Measurements from ENCODE around the gene DCDC2C.

- TF ChIP-seq RFX5 (IDR thresholded peaks at IDR 0.05; ENCODE audit: low read depth, low read length) (no peak), CTCF (IDR thresholded peaks at IDR 0.05 in 2 of 3, conservative IDR thresholded peaks at IDR 0.05 in 1 of 3; ENCODE audit: insufficient read depth in 2 of 3, low read depth in 1 of 3, low read length in 3 of 3) (no peak), NFYB (IDR thresholded peaks at IDR 0.05; ENCODE audit: extremely low read depth, insufficient read length) (no peak), SPI1 (IDR thresholded peaks at IDR 0.05; ENCODE audit: borderline replicate concordance, low read depth, low read length) (no peak), EHMT2 (IDR thresholded peaks at IDR 0.05) (no peak), E2F1 (CRISPR knock-in tag; IDR thresholded peaks at IDR 0.05) (no peak), YY1 (IDR thresholded peaks at IDR 0.05; ENCODE audit: borderline replicate concordance in 1 of 3, control insufficient read depth in 1 of 3, extremely low read depth in 1 of 3, insufficient read depth in 3 of 3, insufficient read length in 1 of 3, insufficient replicate concordance in 2 of 3, low read depth in 1 of 3, low read length in 2 of 3) (no peak), SP1 (CRISPR knock-in tag; IDR thresholded peaks at IDR 0.05) (no peak), ZNF23 (CRISPR knock-in tag; IDR thresholded peaks at IDR 0.05) (no peak), ZNF263 (CRISPR knock-in tag; IDR thresholded peaks at IDR 0.05; ENCODE audit: borderline replicate concordance) (no peak), SIN3B (IDR thresholded peaks at IDR 0.05; ENCODE audit: low read depth) (no peak)
- TF ChIP-seq, protein P1, sequence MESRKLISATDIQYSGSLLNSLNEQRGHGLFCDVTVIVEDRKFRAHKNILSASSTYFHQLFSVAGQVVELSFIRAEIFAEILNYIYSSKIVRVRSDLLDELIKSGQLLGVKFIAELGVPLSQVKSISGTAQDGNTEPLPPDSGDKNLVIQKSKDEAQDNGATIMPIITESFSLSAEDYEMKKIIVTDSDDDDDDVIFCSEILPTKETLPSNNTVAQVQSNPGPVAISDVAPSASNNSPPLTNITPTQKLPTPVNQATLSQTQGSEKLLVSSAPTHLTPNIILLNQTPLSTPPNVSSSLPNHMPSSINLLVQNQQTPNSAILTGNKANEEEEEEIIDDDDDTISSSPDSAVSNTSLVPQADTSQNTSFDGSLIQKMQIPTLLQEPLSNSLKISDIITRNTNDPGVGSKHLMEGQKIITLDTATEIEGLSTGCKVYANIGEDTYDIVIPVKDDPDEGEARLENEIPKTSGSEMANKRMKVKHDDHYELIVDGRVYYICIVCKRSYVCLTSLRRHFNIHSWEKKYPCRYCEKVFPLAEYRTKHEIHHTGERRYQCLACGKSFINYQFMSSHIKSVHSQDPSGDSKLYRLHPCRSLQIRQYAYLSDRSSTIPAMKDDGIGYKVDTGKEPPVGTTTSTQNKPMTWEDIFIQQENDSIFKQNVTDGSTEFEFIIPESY (CRISPR knock-in tag; IDR thresholded peaks at IDR 0.05), result no peak
- TF ChIP-seq, protein P2, sequence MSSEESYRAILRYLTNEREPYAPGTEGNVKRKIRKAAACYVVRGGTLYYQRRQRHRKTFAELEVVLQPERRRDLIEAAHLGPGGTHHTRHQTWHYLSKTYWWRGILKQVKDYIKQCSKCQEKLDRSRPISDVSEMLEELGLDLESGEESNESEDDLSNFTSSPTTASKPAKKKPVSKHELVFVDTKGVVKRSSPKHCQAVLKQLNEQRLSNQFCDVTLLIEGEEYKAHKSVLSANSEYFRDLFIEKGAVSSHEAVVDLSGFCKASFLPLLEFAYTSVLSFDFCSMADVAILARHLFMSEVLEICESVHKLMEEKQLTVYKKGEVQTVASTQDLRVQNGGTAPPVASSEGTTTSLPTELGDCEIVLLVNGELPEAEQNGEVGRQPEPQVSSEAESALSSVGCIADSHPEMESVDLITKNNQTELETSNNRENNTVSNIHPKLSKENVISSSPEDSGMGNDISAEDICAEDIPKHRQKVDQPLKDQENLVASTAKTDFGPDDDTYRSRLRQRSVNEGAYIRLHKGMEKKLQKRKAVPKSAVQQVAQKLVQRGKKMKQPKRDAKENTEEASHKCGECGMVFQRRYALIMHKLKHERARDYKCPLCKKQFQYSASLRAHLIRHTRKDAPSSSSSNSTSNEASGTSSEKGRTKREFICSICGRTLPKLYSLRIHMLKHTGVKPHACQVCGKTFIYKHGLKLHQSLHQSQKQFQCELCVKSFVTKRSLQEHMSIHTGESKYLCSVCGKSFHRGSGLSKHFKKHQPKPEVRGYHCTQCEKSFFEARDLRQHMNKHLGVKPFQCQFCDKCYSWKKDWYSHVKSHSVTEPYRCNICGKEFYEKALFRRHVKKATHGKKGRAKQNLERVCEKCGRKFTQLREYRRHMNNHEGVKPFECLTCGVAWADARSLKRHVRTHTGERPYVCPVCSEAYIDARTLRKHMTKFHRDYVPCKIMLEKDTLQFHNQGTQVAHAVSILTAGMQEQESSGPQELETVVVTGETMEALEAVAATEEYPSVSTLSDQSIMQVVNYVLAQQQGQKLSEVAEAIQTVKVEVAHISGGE (CRISPR knock-in tag; IDR thresholded peaks at IDR 0.05), result no peak
Measured at GRCh38 chr2:3793249-3793648, 89.9 kb downstream of the DCDC2C start.
